Glomerular endothelial cell (primary cell): ENCODE data around the gene DOK6. TPM values are rescaled to one million over a fixed set of nuclear protein-coding genes. Genes with fewer than 3 reads are reported as not detected.

Source experiments
- DNase-seq: peaks from one replicate; pipeline ENCODE4 v3.0.0-alpha.2; 2011; ENCODE audit warnings: low read depth, low spot score; ENCODE audit errors: extremely low read depth
- total RNA-seq: library from RNA; depleted of rRNA; stranded (reverse); fragments of >200 nt; gene quantifications from 2 replicates; pipeline ENCODE4 v1.2.3, GENCODE V29; 2015

The DOK6 gene
- total RNA-seq, 1 donor from 2014 or later: 1.2 TPM

- DNase-seq: no peak
These were observed 327.4 kb downstream of the DOK6 start for GRCh38 chr18:69727912-69728572.

GRCh38 chr18:69730664-69731063 is 330.0 kb downstream of the DOK6 start:
- no peak for DNase-seq

GRCh38 chr18:69734536-69734935 is 333.8 kb downstream of the DOK6 start:
- no peak for DNase-seq

- DNase-seq: no peak
These were observed 336.0 kb downstream of the DOK6 start for GRCh38 chr18:69736730-69737129.

- DNase-seq: no peak
These were observed 337.2 kb downstream of the DOK6 start for GRCh38 chr18:69737851-69738250.

- no peak for DNase-seq
These were observed 346.7 kb downstream of the DOK6 start for GRCh38 chr18:69747388-69747787.

- DNase-seq: no peak
These were observed 352.2 kb downstream of the DOK6 start for GRCh38 chr18:69752737-69753380.

GRCh38 chr18:69754108-69754507 is 353.4 kb downstream of the DOK6 start:
- no peak for DNase-seq

GRCh38 chr18:69755041-69755440 is 354.4 kb downstream of the DOK6 start:
- DNase-seq: no peak

- no peak for DNase-seq
These were observed 355.3 kb downstream of the DOK6 start for GRCh38 chr18:69755856-69756496.

GRCh38 chr18:69757733-69758132 is 357.0 kb downstream of the DOK6 start:
- no peak for DNase-seq

GRCh38 chr18:69758458-69758857 is 357.8 kb downstream of the DOK6 start:
- no peak for DNase-seq

- DNase-seq: no peak
These were observed 358.4 kb downstream of the DOK6 start for GRCh38 chr18:69759046-69759445.

GRCh38 chr18:69763002-69763401 is 362.3 kb downstream of the DOK6 start:
- no peak for DNase-seq

GRCh38 chr18:69763821-69764220 is 363.1 kb downstream of the DOK6 start:
- DNase-seq: no peak

- no peak for DNase-seq
These were observed 369.6 kb downstream of the DOK6 start for GRCh38 chr18:69770238-69770637.

GRCh38 chr18:69774831-69775230 is 374.1 kb downstream of the DOK6 start:
- DNase-seq: no peak

- no peak for DNase-seq
These were observed 376.6 kb downstream of the DOK6 start for GRCh38 chr18:69777248-69777647.

- DNase-seq: no peak
These were observed 378.0 kb downstream of the DOK6 start for GRCh38 chr18:69778680-69779079.

GRCh38 chr18:69780851-69781250 is 380.2 kb downstream of the DOK6 start:
- no peak for DNase-seq

- DNase-seq: no peak
These were observed 384.1 kb downstream of the DOK6 start for GRCh38 chr18:69784815-69785214.

GRCh38 chr18:69785466-69785865 is 384.8 kb downstream of the DOK6 start:
- DNase-seq: no peak
